ENCODE results near the gene TRIM68.

GRCh38 chr11:4607096-4607495, 935 bp downstream of the TRIM68 start:
- TF ChIP-seq CTCF (IDR thresholded peaks at IDR 0.05), result no peak
- no peak for TF ChIP-seq POLR2A (IDR thresholded peaks at IDR 0.05)

Data from right lobe of liver (tissue), 4 donors.